ENCODE data around the gene SLC13A5.
A peak's percentile ranks its signal among the peaks of the same experiment; 100 is the strongest.

The SLC13A5 gene

GRCh38 chr17:6713130-6713917 lies at the start of gene SLC13A5:
Gene SLC13A5, minus strand, starts transcription at chr17:6713369. Its CDS starts 36 bp downstream, at chr17:6713333.
- no peak for TF ChIP-seq CTCF (IDR thresholded peaks at IDR 0.05)
- H3K4me1 ChIP-seq (ENCODE audit: control insufficient read depth in 1 of 2, insufficient read depth in 1 of 2, low read depth in 1 of 2, low read length in 1 of 2) = peaks cover 19 to 26% of the 10 kb centered on the region in 2 experiments
- H3K36me3 ChIP-seq = no peaks in the 10 kb centered on the region
- peak within 1 kb of the TSS; percentile 50 for H3K27ac ChIP-seq
- no peak within 1 kb of the TSS for H3K4me3 ChIP-seq (ENCODE audit: low read depth in 1 of 2, low read length in 1 of 2)
- peaks cover 87% of the 10 kb centered on the region for H3K27me3 ChIP-seq
- no peaks in the 10 kb centered on the region for H3K9me3 ChIP-seq

- Histone ChIP-seq H3K4me3 (ENCODE audit: low read depth in 1 of 2, low read length in 1 of 2) (no peak overlapping the region), H3K9me3 (no peaks in the 10 kb centered on the region), H3K27ac (no peak overlapping the region), H3K36me3 (peaks cover 54% of the 10 kb centered on the region), H3K4me1 (ENCODE audit: control insufficient read depth in 1 of 2, insufficient read depth in 1 of 2, low read depth in 1 of 2, low read length in 1 of 2) (peaks cover 7% of the 10 kb centered on the region in 2 experiments), H3K27me3 (no peaks in the 10 kb centered on the region)
- no peak for TF ChIP-seq CTCF (IDR thresholded peaks at IDR 0.05)
These were observed 48.6 kb upstream of the SLC13A5 start for GRCh38 chr17:6761779-6762178.

- peaks cover 43% of the 10 kb centered on the region for H3K36me3 ChIP-seq
- TF ChIP-seq CTCF (IDR thresholded peaks at IDR 0.05) = no peak
- H3K27me3 ChIP-seq = no peaks in the 10 kb centered on the region
- H3K27ac ChIP-seq = no peak overlapping the region
- H3K4me3 ChIP-seq (ENCODE audit: low read depth in 1 of 2, low read length in 1 of 2) = no peak overlapping the region
- H3K4me1 ChIP-seq (ENCODE audit: control insufficient read depth in 1 of 2, insufficient read depth in 1 of 2, low read depth in 1 of 2, low read length in 1 of 2) = peaks cover 28 to 32% of the 10 kb centered on the region in 2 experiments
- H3K9me3 ChIP-seq = no peaks in the 10 kb centered on the region
These were observed 44.6 kb upstream of the SLC13A5 start for GRCh38 chr17:6757747-6758146.

- no peak for TF ChIP-seq CTCF (IDR thresholded peaks at IDR 0.05)
- no peaks in the 10 kb centered on the region for H3K27me3 ChIP-seq
- H3K27ac ChIP-seq = peak overlapping the region; percentile 79
- H3K36me3 ChIP-seq = peaks cover 31% of the 10 kb centered on the region
- H3K4me1 ChIP-seq (ENCODE audit: control insufficient read depth in 1 of 2, insufficient read depth in 1 of 2, low read depth in 1 of 2, low read length in 1 of 2) = peaks cover 33 to 40% of the 10 kb centered on the region in 2 experiments
- H3K4me3 ChIP-seq (ENCODE audit: low read depth in 1 of 2, low read length in 1 of 2) = peak overlapping the region; percentile 61 to 67
- no peaks in the 10 kb centered on the region for H3K9me3 ChIP-seq
These were observed 43.4 kb upstream of the SLC13A5 start for GRCh38 chr17:6756425-6757031.

- Histone ChIP-seq H3K4me1 (ENCODE audit: control insufficient read depth in 1 of 2, insufficient read depth in 1 of 2, low read depth in 1 of 2, low read length in 1 of 2) (peaks cover 33 to 40% of the 10 kb centered on the region in 2 experiments), H3K9me3 (no peaks in the 10 kb centered on the region), H3K4me3 (ENCODE audit: low read depth in 1 of 2, low read length in 1 of 2) (peak within 1 kb of the TSS; percentile 61 to 67), H3K27me3 (no peaks in the 10 kb centered on the region), H3K27ac (peak within 1 kb of the TSS; percentile 79), H3K36me3 (peaks cover 25% of the 10 kb centered on the region)
- no peak for TF ChIP-seq CTCF (IDR thresholded peaks at IDR 0.05)
These were observed 42.6 kb upstream of the SLC13A5 start, which contains the start of gene XAF1 for GRCh38 chr17:6755731-6756184. Gene XAF1, plus strand, starts transcription at chr17:6756046. Its CDS starts 33 bp downstream, at chr17:6756079.

All from neutrophil (primary cell).